ENCODE measurements around the gene AOC2. TPM values are rescaled to one million over a fixed set of nuclear protein-coding genes. Genes with fewer than 3 reads are reported as not detected.

Gene AOC2
- 1.6 to 2.4 TPM (median 2.0 TPM) in 5 replicates for total RNA-seq (2022; extraction: Qiagen RNA extraction)

DNA sequence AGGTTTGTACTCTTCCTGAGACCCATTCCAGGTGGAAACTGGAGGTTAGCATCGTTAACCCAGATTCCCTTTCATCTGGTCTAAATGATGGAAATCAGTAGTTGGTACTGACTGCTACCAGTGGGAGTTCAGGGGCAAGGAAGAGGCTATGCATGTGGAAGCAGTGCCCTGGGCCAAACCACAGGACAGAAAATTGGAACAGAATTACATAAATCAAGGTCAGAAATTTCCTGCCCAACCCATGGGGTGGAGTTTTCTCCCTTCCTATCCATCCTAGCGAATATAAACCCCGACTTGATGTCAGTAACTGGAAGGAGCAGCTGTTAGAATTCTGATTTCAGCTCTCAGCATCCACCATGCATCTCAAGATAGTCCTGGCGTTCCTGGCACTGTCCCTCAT, at the start of gene AOC2:
TSS of gene AOC2 (plus strand) at position 310 of the 400 bp plus-strand sequence. CDS start at position 357, 47 bp downstream.

DNA sequence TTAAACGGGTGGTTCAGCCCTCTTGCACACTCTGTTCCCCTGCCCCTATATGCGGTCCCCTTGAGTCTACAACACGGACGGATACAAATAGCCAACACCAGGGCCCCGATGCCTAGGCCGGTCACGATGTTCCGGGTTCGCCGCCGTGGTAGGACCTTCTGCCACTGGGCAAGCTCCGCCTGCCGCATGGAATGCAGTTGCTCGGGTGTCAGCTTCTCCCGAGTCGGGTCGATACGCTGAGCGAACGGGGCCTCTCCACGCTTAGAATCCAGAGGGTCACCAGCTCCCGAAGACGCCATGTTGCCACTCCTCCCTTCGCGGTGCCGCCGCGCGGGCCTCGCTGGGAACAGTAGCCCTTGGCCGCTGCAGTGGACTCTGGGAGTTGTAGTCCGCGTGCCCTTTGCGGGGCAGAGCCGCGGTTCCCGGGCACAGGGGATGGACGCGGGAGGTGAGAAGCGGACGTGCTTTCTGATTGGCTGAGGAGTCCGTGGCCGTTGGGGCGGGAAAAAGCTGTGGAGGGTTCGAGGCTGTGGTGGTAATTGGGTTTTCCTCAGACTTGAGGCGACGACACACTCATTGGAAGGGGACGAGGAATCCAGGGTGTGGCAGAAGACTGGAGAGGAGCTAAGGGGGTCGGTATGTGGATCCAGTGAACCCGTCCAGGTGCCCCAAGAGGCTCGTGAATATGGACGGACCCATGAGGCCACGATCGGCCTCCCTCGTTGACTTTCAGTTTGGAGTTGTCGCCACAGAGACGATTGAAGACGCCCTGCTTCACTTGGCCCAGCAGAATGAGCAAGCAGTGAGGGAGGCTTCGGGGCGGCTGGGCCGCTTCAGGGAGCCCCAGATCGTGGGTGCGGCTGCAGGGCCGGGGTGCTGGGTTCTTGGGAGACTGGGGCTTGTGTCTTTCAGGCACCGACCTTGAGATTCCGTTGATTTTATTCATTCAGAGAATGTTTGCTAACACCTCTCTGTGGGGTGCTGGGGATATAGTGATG, 45.7 kb upstream of the AOC2 start, which contains the start of the genes CNTD1 and COA3:
TSS of gene CNTD1 (plus strand) at position 479 of the 998 bp plus-strand sequence. CDS start at position 686, 207 bp downstream.
TSS of gene COA3 (minus strand) at position 322 of the 998 bp plus-strand sequence. CDS start at position 299, 23 bp downstream.

DNA sequence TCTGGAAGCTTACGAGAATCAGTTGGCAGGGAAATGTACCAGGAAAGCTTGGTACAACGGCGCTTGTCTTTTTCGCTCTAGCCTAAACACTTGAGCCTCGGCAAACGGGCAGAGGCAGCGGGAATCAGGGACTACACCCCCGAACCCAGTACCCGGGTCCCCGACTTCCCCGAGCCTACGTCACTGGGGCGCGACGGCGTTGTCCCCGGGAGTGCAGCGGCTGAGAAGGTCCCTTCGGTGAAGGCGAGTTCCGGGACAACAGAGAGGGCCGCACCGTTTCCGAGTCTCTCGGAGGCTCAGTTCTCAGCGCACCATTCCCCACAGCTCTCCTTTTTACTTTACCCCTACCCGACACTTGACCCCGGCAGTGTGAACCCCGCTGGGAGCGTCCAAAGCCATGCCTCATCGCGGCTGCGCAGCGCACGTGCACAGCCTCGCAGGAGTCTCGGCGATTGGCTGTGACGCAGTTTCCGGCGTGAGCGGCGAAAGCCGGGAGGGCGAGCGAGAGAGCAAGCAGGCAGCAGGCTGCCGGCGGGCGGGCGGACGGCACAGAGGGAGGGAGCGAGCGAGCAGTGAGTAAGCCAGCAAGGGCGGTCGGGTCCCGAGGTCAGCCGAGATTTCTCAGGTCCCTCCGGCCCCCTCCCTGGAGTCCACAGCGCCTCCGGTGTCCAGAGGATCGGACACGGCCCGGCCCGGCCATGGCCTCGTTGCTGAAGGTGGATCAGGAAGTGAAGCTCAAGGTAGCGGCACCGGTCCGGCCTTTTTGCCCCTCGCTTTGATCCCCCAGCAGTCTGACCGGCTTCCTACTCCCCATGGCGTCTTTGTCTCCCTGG, 11.2 kb upstream of the AOC2 start, which contains the start of gene PSME3:
TSS of gene PSME3 (plus strand) at position 464 of the 833 bp plus-strand sequence. CDS start at position 699, 235 bp downstream.

GRCh38 chr17:42850954-42851353, 6.6 kb downstream of the AOC2 start, which contains the start of gene AOC3:
AOC3 (plus strand) TSS chr17:42851199; CDS start chr17:42851344, 145 bp downstream.

Other genes starting within 250 kb of the AOC2 start
- gene RETREG3, start 235.2 kb upstream of the AOC2 start, total RNA-seq (2022; extraction: Qiagen RNA extraction) = 23.7 to 35.2 TPM (median 27.9 TPM) in 5 replicates
- gene TUBG1, start 234.9 kb upstream of the AOC2 start, total RNA-seq (2022; extraction: Qiagen RNA extraction) = 133 to 144 TPM (median 140 TPM) in 5 replicates
- 17.1 to 23.8 TPM (median 20.7 TPM) in 5 replicates for gene TUBG2, start 185.3 kb upstream of the AOC2 start, total RNA-seq (2022; extraction: Qiagen RNA extraction)
- gene PLEKHH3, start 167.6 kb upstream of the AOC2 start, total RNA-seq (2022; extraction: Qiagen RNA extraction) = 11.6 to 16.4 TPM (median 16.0 TPM) in 5 replicates
- gene CCR10, start 162.7 kb upstream of the AOC2 start, total RNA-seq (2022; extraction: Qiagen RNA extraction) = 0.28 to 0.36 TPM (median 0.32 TPM) in 5 replicates
- gene CNTNAP1, start 162.0 kb upstream of the AOC2 start, total RNA-seq (2022; extraction: Qiagen RNA extraction) = 4.7 to 5.9 TPM (median 5.5 TPM) in 5 replicates
- 8.2 to 12.3 TPM (median 11.9 TPM) in 5 replicates for gene EZH1, start 99.5 kb upstream of the AOC2 start, total RNA-seq (2022; extraction: Qiagen RNA extraction)
- gene RAMP2, start 83.4 kb upstream of the AOC2 start, total RNA-seq (2022; extraction: Qiagen RNA extraction) = 0.75 to 1.2 TPM (median 1.0 TPM) in 5 replicates
- gene VPS25, start 71.1 kb upstream of the AOC2 start, total RNA-seq (2022; extraction: Qiagen RNA extraction) = 121 to 127 TPM (median 125 TPM) in 5 replicates
- gene WNK4, start 64.0 kb upstream of the AOC2 start, total RNA-seq (2022; extraction: Qiagen RNA extraction) = 1.0 to 1.7 TPM (median 1.2 TPM) in 5 replicates
- gene COA3, start 45.9 kb upstream of the AOC2 start, total RNA-seq (2022; extraction: Qiagen RNA extraction) = 106 to 148 TPM (median 136 TPM) in 5 replicates
- 0.09 to 0.17 TPM (median 0.13 TPM) in 3 of 5 replicates, not detected in the others for gene CNTD1, start 45.7 kb upstream of the AOC2 start, total RNA-seq (2022; extraction: Qiagen RNA extraction)
- 72.3 to 106 TPM (median 77.4 TPM) in 5 replicates for gene BECN1, start 20.3 kb upstream of the AOC2 start, total RNA-seq (2022; extraction: Qiagen RNA extraction)
- 222 to 326 TPM (median 227 TPM) in 5 replicates for gene PSME3, start 11.2 kb upstream of the AOC2 start, total RNA-seq (2022; extraction: Qiagen RNA extraction)
- 1.1 to 2.1 TPM (median 1.4 TPM) in 5 replicates for gene AOC3, start 6.6 kb downstream of the AOC2 start, total RNA-seq (2022; extraction: Qiagen RNA extraction)
- 0.14 TPM in 1 of 5 replicates, not detected in the others for gene G6PC1, start 56.2 kb downstream of the AOC2 start, total RNA-seq (2022; extraction: Qiagen RNA extraction)
- gene AARSD1, start 119.9 kb downstream of the AOC2 start, total RNA-seq (2022; extraction: Qiagen RNA extraction) = 52.7 to 63.5 TPM (median 56.9 TPM) in 5 replicates
- 0.95 to 1.4 TPM (median 1.1 TPM) in 5 replicates for gene PTGES3L, start 135.5 kb downstream of the AOC2 start, total RNA-seq (2022; extraction: Qiagen RNA extraction)
- gene RUNDC1, start 136.0 kb downstream of the AOC2 start, total RNA-seq (2022; extraction: Qiagen RNA extraction) = 19.7 to 22.3 TPM (median 21.1 TPM) in 5 replicates
- 2,950 to 3,217 TPM (median 3,086 TPM) in 5 replicates for gene RPL27, start 153.8 kb downstream of the AOC2 start, total RNA-seq (2022; extraction: Qiagen RNA extraction)
- 15.8 to 21.1 TPM (median 18.4 TPM) in 5 replicates for gene IFI35, start 162.2 kb downstream of the AOC2 start, total RNA-seq (2022; extraction: Qiagen RNA extraction)
- 230 to 245 TPM (median 244 TPM) in 5 replicates for gene VAT1, start 177.8 kb downstream of the AOC2 start, total RNA-seq (2022; extraction: Qiagen RNA extraction)
- gene RND2, start 180.7 kb downstream of the AOC2 start, total RNA-seq (2022; extraction: Qiagen RNA extraction) = 0.07 to 0.22 TPM (median 0.15 TPM) in 5 replicates

Data from A549 treated with Hydrocortisone at 1 μM for 4 hours (cell line).